ENCODE results near the gene CHGA.

CHGA gene, protein sequence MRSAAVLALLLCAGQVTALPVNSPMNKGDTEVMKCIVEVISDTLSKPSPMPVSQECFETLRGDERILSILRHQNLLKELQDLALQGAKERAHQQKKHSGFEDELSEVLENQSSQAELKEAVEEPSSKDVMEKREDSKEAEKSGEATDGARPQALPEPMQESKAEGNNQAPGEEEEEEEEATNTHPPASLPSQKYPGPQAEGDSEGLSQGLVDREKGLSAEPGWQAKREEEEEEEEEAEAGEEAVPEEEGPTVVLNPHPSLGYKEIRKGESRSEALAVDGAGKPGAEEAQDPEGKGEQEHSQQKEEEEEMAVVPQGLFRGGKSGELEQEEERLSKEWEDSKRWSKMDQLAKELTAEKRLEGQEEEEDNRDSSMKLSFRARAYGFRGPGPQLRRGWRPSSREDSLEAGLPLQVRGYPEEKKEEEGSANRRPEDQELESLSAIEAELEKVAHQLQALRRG

DNA sequence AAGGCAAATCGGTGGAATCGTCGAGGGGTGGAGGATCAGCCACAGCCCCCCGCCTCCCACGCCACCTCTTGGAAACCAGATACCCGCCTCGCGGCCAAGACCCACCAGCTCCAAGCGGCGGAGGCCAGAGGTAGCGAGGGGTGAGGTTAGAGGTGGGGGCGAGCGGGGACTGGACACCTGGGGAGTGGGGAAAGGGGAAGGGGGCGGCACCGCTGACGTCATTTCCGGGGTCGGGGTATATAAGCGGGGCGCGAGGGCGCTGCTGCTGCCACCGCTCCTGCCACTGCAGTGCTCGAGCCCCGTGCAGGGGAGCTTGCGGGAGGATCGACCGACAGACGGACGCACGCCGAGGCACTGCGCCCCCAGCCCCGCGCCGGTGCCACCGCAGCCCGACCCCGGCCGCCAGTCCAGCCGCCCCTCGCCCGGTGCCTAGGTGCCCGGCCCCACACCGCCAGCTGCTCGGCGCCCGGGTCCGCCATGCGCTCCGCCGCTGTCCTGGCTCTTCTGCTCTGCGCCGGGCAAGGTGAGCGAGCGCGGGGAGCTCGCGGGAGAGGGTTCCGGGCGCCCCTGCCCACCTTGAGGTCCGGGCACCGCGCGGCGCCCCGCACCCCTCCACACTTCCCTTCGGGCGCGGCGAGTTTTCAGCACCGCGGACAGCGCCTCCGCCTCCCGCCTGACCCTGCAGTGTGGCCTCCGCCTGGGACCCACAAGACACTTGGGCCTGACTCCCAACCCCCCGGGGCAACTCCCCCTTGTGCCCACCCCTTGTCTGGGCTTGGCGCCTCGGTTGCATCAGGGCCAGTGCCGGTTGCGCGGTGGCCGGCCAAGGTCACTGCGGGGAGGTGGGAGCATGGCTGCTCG lies at the start of gene CHGA:
Gene CHGA (plus strand): TSS at position 268 of the 861 bp plus-strand sequence. CDS start 210 bp downstream, at position 478.
- DNase-seq (ENCODE audit: low read depth in 2 of 2, low spot score in 1 of 2): peak in 1 of 2 donors; percentile 12

DNA sequence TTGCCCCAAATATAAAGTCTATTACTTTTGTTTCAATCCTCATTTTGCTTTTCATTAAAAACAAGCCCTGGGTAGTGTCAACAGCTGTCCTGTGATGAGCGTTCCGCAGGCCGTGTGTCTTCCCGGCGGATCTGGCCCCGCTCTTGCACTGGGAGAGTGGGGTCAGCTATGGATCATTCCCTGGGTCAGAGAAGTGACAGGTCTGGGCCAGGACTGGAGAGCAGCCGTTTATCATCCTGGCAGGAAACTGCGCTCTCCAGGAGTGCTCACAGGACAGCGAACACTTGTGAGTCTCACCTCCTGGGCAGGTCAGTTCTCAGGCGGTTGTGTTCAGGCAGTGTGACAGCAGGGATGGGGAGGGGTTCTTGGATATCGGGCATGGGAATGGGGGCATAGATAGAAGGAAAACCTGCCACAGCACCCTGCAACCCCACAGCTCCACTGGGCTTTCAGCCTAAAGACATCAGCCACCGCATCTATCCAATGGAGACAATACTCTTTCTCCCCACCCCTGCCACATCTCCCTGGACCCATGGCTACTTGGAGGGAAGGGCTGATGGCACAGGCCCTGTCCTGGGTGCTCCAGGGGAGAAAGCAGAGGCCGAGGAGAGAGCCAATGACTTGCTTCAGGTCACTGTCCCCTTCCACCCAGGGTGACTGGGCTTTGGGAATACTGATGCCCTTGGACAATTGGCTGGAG lies 47.8 kb upstream of the CHGA start:
- DNase-seq (ENCODE audit: low read depth in 2 of 2, low spot score in 1 of 2): no peak

DNA sequence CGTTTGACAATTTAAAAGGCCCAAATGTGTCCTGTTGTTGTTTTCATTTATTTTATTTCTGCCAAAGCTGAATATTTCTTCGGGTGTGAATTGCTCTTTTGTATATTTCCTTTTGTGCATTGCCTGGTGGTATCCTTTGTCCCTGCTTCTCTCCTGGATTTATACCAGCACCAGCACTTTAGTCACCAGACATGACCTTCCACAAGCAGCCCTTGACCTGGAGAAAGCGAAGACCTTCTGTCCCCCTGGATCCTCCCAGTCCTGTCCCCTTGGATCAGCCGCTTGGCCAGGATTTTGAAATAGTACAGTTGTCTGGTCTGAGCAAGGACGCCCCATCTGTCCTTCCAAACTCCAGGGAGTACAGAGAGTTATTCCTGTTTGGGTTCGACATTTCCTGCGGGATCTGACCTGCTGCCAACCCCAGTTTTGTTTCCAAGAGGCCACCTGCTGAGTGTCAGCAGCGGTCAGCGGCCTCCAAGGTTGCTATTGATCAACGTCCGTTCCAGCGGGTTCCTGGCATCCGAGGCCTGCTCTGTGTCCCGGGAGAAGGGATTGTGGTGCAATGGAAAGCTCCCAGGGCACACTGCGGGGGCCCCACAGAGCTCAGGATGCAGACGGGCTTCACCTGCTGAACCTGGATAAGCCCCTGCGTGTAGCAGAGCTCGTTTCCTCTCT lies 45.1 kb upstream of the CHGA start:
- DNase-seq (ENCODE audit: low read depth in 2 of 2, low spot score in 1 of 2): no peak

DNA sequence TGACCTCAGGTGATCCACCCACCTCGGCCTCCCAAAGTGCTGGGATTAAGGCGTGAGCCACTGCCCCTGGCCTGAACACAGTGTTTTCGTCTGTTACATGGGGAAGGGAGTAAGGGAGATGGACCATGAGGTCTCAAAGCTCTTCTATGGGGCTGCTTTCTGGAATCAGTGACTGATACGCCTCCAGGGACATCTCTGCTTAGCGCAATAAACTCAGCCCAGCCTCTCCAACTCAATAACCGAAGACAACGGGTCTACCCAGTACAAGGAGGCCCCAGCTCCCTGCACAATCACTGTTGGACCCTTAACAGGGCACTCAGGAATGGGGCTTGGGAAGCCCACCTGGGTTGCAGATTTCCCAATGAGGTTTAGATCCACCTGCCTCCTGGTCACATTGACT lies 42.6 kb upstream of the CHGA start:
- DNase-seq (ENCODE audit: low read depth in 2 of 2, low spot score in 1 of 2): no peak

DNA sequence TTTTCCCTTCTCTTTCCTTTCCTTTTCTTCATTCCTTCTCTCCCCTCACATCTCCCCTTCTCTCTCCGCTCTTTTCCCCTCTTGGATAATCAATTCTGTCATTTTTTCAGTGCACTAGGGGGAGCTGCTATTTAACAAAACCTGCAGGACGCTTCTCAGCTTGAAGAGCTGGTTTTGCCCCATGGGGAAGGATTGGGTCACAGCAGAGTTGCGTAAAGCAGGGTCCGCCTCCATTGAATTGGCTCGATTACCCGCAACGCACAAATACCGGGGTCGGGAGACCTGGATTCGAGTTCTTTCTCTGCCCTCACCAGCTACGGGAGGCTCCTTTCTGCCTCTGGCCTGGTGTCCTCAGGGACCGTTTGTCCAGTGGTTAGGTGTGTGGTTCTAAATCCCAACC lies 42.1 kb upstream of the CHGA start:
- DNase-seq (ENCODE audit: low read depth in 2 of 2, low spot score in 1 of 2): no peak

DNA sequence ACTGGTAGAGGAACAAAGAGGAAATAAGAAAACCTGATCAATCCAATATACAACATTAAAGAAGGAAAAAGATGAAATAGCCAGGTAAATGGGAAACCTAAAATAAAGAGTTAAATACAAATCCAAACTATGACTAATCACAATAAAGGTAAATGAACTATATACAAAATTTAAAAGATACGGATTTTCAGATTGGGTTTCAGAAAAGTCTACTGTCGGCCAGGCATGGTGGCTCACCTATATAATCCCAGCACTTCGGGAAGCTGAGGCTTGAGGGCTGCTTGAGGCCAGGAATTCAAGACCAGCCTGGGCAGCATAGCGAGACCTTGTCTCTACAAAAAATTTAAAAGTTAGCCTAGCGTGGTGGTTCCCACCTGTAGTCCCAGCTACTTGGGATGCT lies 39.9 kb upstream of the CHGA start:
- DNase-seq (ENCODE audit: low read depth in 2 of 2, low spot score in 1 of 2): no peak

DNA sequence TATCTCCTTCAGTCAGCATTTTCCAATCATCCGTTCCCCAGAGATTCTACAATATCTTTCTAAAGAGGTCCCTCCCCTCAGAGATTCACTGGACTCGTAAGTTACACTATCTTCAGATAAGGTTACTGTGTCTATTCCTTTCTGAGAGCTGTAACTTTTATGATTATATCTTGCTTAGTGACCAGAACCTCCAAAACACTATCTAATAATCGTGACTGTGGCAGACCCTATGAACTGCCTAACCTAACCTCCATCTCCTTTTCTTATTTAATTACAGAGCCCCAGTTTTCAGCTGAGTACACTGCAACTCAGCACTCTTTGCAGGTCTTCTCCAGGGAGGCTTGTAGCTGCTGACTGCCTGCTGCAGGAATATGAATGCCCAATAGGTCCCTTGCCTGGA lies 38.5 kb upstream of the CHGA start:
- DNase-seq (ENCODE audit: low read depth in 2 of 2, low spot score in 1 of 2): no peak

DNA sequence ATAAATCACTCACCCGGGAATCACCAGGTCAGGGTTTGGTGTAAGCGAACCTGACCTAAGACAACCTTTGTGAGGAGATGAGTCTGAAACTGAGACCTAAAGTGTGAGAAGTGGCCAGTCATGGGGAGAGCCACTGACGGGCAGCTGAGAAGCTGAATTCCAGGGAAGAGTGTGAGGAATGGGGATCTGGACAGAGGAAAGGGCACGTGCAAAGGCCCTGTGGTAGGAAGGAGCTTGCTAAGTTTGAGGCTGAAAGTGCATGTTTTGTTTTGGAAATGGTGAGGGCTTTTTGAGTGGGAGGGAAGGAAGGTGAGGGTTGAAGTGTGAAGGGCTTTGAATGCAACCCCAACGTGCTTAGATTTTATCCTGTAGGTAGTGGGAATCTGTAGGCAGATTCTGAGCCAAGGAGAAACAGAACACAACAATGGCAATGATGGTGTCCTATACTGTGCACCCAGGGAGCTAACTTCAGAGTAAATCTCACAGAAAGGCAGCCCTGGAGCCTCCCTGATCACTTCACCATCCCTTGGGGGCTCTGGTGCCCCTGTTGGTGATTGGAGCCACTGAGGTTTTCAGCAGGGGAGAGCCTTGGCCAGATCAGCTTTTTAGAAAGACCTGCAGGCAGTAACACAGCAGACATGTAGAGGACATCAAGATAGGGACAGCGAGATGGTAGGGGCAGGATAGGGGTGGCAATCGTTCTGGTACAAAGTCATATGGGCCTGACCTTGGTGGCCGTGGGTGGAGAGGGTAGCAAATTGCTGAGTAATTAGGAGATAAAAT lies 37.5 kb upstream of the CHGA start:
- no peak for DNase-seq (ENCODE audit: low read depth in 2 of 2, low spot score in 1 of 2)

DNA sequence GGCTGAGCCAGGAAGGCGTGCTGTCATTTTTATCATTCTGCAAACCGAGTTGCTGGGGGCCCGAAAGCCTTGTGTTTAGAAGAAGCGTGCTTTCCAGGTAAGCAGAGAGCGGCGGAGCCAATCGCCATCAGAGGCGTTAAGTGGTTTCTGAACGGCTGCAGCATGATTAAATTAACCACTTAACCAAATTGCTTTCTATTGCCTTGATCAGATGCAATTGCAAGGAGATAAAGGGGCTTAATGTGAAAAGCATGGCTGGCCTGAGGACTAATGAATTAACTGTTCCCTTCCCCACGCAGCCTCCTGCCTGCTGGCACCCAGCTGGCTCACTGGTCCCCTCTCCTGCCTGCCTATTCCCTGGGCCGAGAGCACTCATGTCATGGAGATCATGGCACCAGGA lies 36.6 kb upstream of the CHGA start:
- no peak for DNase-seq (ENCODE audit: low read depth in 2 of 2, low spot score in 1 of 2)

DNA sequence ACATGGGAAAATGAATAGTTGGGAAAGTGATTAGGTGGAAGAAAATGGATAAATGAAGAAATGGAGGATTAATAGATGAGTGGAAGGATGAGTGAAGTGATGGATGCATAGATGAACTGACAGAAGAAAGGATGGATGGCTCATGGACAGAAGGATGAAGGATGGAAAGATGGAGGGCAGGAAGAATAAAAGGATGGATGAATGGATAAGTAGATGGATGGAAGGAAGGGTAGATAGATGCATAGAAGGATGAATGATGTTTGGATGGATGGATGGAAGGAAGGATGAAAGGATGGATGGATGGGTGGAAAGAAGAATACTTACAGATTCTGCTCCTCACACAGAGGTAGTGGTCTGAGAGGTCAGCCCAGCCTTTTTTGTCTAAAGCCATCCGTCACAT lies 35.8 kb upstream of the CHGA start:
- DNase-seq (ENCODE audit: low read depth in 2 of 2, low spot score in 1 of 2): no peak

DNA sequence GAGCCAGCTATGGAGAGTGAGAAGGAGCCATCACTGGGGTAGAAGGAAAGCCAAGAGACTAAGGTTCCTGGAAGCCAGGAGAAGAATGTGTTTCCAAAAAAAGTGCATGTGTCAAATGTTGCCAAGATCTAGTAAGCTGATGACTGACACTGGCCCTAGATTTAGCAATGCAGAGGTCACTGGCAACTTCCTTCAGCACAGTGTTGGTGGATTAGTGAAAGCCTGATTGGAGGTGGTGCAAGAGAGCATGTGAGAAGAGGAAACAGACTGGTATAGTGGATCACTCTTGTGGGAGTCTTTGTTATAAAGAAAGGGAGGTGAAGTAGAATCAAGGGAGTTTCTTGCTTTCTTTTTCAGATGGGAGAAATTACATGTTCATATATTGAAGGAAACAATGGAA lies 34.1 kb upstream of the CHGA start:
- DNase-seq (ENCODE audit: low read depth in 2 of 2, low spot score in 1 of 2): no peak

DNA sequence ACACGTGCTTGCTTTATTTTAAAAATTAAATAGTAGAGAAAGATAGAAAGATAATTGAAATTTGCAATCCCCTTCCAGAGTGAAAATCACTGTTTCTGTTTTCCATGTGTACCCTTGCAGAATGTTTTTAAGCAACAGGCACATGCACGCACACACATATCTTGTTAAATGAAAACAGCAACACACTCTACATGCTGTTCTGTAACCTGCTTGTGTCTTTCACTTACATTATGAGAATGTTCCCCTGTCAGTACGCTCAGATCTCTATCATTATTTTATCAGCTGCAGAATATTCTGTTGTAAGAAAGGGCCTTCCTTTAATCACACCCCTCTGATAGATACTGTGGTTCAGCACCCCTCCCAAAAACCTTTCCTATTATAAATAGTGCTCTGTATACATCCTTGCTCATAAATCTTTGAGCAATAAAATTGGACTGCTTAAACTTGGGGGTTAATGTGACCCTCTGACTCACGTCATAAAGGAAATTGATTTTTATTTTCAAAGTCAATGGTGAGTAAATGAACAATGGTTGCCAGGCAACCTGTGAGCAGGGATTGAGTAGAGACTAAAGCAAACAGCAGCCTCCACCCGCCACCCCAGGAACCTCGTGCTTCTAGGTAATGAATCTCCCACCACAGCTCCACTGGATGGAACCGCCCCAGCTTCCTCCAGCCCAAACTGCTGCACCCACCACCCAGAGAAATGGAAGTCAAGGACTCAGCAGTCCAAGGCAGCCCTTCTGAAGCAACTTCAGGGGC lies 31.9 kb upstream of the CHGA start:
- DNase-seq (ENCODE audit: low read depth in 2 of 2, low spot score in 1 of 2): no peak

DNA sequence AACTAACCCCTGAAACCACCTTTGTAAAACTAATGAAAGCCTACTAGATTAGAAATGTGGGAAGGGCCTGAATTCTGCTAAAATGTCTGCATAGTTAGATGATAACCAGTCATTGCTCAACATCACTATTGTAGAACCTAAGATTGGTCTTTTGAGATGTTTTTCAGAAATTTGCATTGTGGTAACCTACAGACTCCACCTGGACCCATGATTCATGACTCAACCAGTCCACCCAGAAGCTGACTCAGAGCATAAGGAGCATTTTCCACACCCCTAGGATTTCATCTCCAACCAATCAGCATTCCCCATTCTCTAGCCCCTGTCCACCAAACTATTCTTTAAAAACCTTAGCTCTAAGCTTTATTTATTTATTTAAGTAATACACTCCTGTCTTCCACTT lies 30.4 kb upstream of the CHGA start:
- DNase-seq (ENCODE audit: low read depth in 2 of 2, low spot score in 1 of 2): no peak

DNA sequence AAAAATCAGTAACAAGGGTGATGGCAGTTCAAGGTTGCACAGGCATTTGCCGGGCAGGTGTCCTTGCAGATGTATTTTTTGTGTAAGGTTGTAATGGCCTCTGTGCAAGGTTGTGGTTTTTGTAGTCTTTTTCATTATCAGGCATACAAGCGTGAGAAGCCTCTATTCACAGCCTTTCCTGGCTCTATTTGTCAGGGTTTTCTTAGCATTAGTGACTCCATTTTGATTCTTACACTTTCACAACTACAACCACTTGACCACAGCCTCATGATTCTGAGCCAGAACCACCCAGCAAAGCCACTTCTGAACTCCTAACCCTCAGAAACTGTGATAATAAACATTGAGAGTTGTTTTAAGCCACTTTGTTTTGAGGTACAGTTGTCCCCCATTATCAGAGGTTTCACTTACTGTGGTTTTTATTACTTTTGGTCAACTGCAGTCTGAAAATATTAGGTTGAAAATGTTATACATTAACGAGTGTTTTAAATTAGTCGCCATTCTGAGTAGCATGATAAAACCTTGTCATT lies 27.5 kb upstream of the CHGA start:
- DNase-seq (ENCODE audit: low read depth in 2 of 2, low spot score in 1 of 2): no peak

DNA sequence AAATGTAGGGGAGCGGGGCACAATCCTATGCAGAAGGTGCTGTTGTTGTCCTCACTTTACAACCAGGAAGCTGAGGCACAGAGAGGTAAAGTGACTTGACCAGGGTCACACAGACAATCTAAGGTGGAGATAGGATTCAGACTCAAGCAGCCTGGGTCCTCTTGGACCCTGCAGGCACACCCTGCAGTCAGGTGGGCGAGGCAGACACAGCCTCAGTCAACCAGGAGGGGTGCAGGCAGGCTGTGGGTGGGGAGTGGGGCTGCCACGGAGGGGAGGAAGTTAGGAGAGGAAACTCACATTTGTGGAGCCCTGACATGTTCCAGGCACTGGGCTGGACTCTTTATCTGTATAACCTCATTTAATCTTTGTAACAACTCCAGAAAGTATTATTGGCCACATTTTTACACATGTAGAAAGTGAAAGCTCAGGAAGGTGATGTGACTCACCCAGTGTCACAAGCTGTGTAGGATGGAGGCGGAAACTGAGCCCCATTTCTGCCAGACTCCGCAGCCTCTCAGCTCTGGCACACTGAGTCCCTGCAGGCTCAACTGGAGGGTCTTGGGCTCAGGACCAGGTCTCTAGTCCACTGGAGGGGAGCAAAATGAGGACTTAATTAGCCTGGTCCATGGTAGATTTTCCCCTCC lies 24.9 kb upstream of the CHGA start:
- DNase-seq (ENCODE audit: low read depth in 2 of 2, low spot score in 1 of 2): peak in 1 of 2 donors; percentile 4

DNA sequence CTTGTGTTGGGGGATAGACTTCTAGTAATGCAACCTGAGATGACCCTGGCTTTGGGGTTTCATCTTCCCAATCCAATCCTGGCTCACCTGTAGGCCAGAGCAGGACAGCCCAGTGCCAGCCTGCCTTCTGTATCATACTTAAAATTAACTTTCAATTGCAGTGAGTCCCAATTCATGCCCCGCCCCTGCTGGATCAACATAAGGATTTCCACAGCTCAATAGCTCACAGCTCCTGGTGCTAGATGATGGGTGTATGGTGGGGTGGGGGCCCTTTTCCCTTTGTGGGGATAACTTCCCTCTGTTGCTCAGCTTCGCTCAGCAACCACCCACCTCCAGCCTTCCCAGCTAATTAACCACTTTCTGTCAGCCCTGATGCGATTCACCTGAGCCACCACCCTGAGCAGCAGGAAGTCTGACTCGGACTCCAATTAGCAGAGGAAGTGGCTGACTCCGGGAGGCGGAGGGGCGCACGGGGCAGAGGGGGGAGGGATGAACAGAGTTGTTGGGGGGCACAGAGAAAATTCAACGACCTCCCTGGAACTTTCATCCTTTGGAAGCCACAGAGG lies 24.3 kb upstream of the CHGA start:
- no peak for DNase-seq (ENCODE audit: low read depth in 2 of 2, low spot score in 1 of 2)

DNA sequence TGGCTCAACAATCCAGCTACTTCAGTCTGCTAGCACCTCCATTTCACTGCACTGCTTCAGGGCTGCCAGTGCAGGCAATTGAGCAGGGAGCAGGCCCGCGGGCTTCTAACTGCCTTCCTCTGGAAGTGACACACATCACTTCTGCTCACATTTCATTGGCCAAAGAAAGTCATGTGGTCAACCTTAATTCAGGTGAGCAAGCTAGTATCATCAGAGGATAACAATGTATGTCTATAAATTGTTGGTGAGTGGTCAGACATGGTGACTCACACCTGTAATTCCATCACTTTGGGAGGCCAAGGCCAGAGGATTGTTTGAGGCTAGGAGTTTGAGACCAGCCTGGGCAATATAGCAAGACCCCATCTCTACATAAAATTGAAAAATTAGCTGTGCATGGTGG lies 22.3 kb upstream of the CHGA start:
- no peak for DNase-seq (ENCODE audit: low read depth in 2 of 2, low spot score in 1 of 2)

DNA sequence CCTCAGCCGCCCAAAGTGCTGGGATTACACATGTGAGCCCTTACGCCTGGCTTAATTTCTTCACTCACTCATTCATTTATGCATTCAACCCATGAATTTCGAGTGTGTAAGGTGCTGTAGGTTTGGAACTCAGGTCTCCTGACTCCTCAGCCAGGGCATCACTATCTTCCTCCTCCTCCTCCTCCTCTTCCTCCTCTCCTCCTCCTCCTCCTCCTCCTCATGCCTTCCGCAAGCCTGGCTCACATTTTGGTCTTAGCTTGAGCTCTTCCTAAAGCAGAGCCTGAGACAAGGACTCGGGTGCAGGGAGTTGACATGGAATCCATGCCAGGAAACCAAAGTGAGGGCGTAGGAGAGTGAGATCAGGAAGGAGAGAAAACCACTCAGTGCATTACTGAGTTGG lies 20.8 kb upstream of the CHGA start:
- no peak for DNase-seq (ENCODE audit: low read depth in 2 of 2, low spot score in 1 of 2)

DNA sequence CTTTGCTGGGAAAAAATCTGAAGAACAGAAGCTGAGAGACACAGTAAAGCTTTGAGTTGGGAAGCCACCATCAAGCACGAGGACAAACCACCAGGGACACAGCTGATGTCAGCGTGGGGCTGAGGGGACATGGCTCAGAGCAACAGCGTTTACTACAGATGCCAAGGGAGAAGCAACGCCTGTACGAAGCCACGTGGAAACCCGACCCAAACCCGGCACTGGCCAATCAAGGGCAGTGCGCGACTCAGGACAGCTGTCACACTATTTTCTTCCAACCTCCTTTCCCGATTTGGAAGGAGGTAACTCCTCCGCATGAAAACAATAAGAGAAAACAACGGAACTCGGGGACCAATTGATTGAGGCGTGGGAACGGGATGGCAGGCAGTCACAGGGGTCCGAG lies 20.2 kb upstream of the CHGA start:
- no peak for DNase-seq (ENCODE audit: low read depth in 2 of 2, low spot score in 1 of 2)

Data from stimulated activated CD8-positive, alpha-beta memory T cell treated with anti-CD3 and anti-CD28 coated beads, Interleukin-4, amount 100 ng/mL, for 4 hours (primary cell).